C4-2B (cell line): ENCODE measurements around the gene KIF1A.
"Not testable (repeated sequence)": the region's sequence is repeated elsewhere in the genome, so short reads cannot be mapped to it uniquely, and the experiment has no call there.

Source experiments
- CTCF ChIP-seq: fragments of 450-650 bp; conservative IDR thresholded peaks from 2 replicates; pipeline ENCODE4 v1.5.1; 2017; ENCODE audit warnings: mild to moderate bottlenecking
- ZFX ChIP-seq: fragments of 450-650 bp; IDR thresholded peaks from 2 replicates; pipeline ENCODE4 v1.6.1; 2017

GRCh38 chr2:240696469-240696868, 123.5 kb downstream of the KIF1A start:
- TF ChIP-seq CTCF, ZFX: not testable (repeated sequence)
